ENCODE data around the gene TAF4. TPM values are rescaled to one million over a fixed set of nuclear protein-coding genes. Genes with fewer than 3 reads are reported as not detected.

Gene TAF4
- total RNA-seq, 1 donor from 2014 or later: 28.1 TPM

GRCh38 chr20:62060631-62061541 lies 4.8 kb downstream of the TAF4 start:
- Mint-ChIP-seq H3K36me3 (no peaks in the 10 kb centered on the region), H3K27ac (no peak overlapping the region), H3K27me3 (ENCODE audit: low read depth) (no peaks in the 10 kb centered on the region), H3K4me1 (peaks cover 19% of the 10 kb centered on the region), H3K9me3 (no peaks in the 10 kb centered on the region), H3K4me3 (no peak overlapping the region)
- DNase-seq (ENCODE audit: low spot score in 2 of 2, unreplicated experiment in 2 of 2): no peak
- TF ChIP-seq, protein P1, sequence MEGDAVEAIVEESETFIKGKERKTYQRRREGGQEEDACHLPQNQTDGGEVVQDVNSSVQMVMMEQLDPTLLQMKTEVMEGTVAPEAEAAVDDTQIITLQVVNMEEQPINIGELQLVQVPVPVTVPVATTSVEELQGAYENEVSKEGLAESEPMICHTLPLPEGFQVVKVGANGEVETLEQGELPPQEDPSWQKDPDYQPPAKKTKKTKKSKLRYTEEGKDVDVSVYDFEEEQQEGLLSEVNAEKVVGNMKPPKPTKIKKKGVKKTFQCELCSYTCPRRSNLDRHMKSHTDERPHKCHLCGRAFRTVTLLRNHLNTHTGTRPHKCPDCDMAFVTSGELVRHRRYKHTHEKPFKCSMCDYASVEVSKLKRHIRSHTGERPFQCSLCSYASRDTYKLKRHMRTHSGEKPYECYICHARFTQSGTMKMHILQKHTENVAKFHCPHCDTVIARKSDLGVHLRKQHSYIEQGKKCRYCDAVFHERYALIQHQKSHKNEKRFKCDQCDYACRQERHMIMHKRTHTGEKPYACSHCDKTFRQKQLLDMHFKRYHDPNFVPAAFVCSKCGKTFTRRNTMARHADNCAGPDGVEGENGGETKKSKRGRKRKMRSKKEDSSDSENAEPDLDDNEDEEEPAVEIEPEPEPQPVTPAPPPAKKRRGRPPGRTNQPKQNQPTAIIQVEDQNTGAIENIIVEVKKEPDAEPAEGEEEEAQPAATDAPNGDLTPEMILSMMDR (IDR thresholded peaks at IDR 0.05; ENCODE audit: unreplicated experiment): no peak

- peaks cover 5% of the 10 kb centered on the region for H3K36me3 Mint-ChIP-seq
- TF ChIP-seq, protein P1 (IDR thresholded peaks at IDR 0.05; ENCODE audit: unreplicated experiment): no peak
- peaks cover 19% of the 10 kb centered on the region for H3K4me1 Mint-ChIP-seq
- no peak for DNase-seq (ENCODE audit: low spot score in 2 of 2, unreplicated experiment in 2 of 2)
- no peak overlapping the region for H3K4me3 Mint-ChIP-seq
- H3K27ac Mint-ChIP-seq: no peak overlapping the region
- no peaks in the 10 kb centered on the region for H3K9me3 Mint-ChIP-seq
- no peaks in the 10 kb centered on the region for H3K27me3 Mint-ChIP-seq (ENCODE audit: low read depth)
Observed at GRCh38 chr20:62059920-62060630, 5.6 kb downstream of the TAF4 start.

DNA sequence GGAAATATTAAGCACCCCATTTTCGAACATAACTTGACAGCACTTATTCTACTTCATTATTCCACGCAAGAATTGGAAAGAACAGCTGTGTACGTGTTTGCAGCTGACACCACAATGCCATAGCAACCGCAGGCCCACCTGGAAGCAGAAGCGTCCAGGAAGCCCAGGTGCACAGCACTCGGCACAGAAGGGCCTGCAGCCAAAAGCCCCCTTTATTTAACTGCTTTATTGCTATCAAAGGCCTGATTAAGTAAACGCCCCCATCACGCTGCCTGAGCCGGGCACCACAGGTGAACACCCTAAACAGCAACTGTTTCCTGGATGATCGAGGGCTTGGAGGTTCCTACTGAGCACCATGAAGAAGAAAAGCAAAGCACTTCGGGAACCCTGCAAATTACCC lies 6.3 kb downstream of the TAF4 start:
- TF ChIP-seq, protein P1 (IDR thresholded peaks at IDR 0.05; ENCODE audit: unreplicated experiment): no peak
- H3K27me3 Mint-ChIP-seq (ENCODE audit: low read depth): no peaks in the 10 kb centered on the region
- no peaks in the 10 kb centered on the region for H3K9me3 Mint-ChIP-seq
- H3K27ac Mint-ChIP-seq: no peak overlapping the region
- peaks cover 19% of the 10 kb centered on the region for H3K4me1 Mint-ChIP-seq
- H3K4me3 Mint-ChIP-seq: no peak overlapping the region
- no peak for DNase-seq (ENCODE audit: low spot score in 2 of 2, unreplicated experiment in 2 of 2)
- H3K36me3 Mint-ChIP-seq: peaks cover 9% of the 10 kb centered on the region

- peaks cover 9% of the 10 kb centered on the region for H3K36me3 Mint-ChIP-seq
- peaks cover 17% of the 10 kb centered on the region for H3K4me1 Mint-ChIP-seq
- no peak overlapping the region for H3K4me3 Mint-ChIP-seq
- no peak for DNase-seq (ENCODE audit: low spot score in 2 of 2, unreplicated experiment in 2 of 2)
- TF ChIP-seq, protein P1 (IDR thresholded peaks at IDR 0.05; ENCODE audit: unreplicated experiment): no peak
- H3K27ac Mint-ChIP-seq: no peak overlapping the region
- H3K9me3 Mint-ChIP-seq: no peaks in the 10 kb centered on the region
- H3K27me3 Mint-ChIP-seq (ENCODE audit: low read depth): no peaks in the 10 kb centered on the region
Observed at GRCh38 chr20:62058941-62059340, 6.7 kb downstream of the TAF4 start.

GRCh38 chr20:62056975-62057374 lies 8.7 kb downstream of the TAF4 start:
- Mint-ChIP-seq H3K27me3 (ENCODE audit: low read depth) (no peaks in the 10 kb centered on the region), H3K9me3 (no peaks in the 10 kb centered on the region), H3K36me3 (peaks cover 9% of the 10 kb centered on the region), H3K27ac (peak overlapping the region; percentile 6), H3K4me1 (peaks cover 2% of the 10 kb centered on the region), H3K4me3 (no peak overlapping the region)
- TF ChIP-seq, protein P1 (IDR thresholded peaks at IDR 0.05; ENCODE audit: unreplicated experiment): no peak
- no peak for DNase-seq (ENCODE audit: low spot score in 2 of 2, unreplicated experiment in 2 of 2)
